HFFc6 (cell line): ENCODE measurements around the gene EGFL6. TPM values are rescaled to one million over a fixed set of nuclear protein-coding genes. Genes with fewer than 3 reads are reported as not detected.
"Not testable (repeated sequence)": the region's sequence is repeated elsewhere in the genome, so short reads cannot be mapped to it uniquely, and the experiment has no call there.

Source experiments
- DNase-seq: peaks from one replicate; pipeline ENCODE4 v3.0.0-alpha.2; 2018
- H3K27ac Mint-ChIP-seq: 2 replicates; pipeline ENCODE4 v1.8.0; 2020; ENCODE audit warnings: mild to moderate bottlenecking, mixed read lengths
- H3K27me3 Mint-ChIP-seq: 2 replicates; pipeline ENCODE4 v1.8.0; 2021; ENCODE audit warnings: mild to moderate bottlenecking, moderate library complexity, mixed read lengths; ENCODE audit not compliant: insufficient read depth
- H3K36me3 Mint-ChIP-seq: 2 replicates; pipeline ENCODE4 v1.8.0; 2021; ENCODE audit warnings: low read depth, mixed read lengths
- H3K4me1 Mint-ChIP-seq: 2 replicates; pipeline ENCODE4 v1.8.0; 2020; ENCODE audit warnings: low read depth, mixed read lengths
- H3K4me3 Mint-ChIP-seq: 2 replicates; pipeline ENCODE4 v1.8.0; 2020; ENCODE audit warnings: mild to moderate bottlenecking, moderate library complexity, mixed read lengths
- H3K9me3 Mint-ChIP-seq: 2 replicates; pipeline ENCODE4 v1.8.0; 2020; ENCODE audit warnings: mild to moderate bottlenecking, mixed read lengths
- total RNA-seq, 6 experiments: library from RNA; stranded (reverse); fragmentation: NEBNext Ultra II Directional; extraction: Animal tissue kit (Norgen Biotek cat#: 25700); gene quantifications; 2 replicates in 1 of 6; 3 replicates in 5 of 6; pipeline ENCODE4 v1.2.3, GENCODE V29; 2021
- TF ChIP-seq, protein P1 (sequence below): fragments of 200-600 bp; sonication (generic); IDR thresholded peaks from 2 replicates; pipeline ENCODE4 v1.5.0; 2021; ENCODE audit warnings: antibody characterized with exemption, mild to moderate bottlenecking

Gene EGFL6
- total RNA-seq, 6 experiments from 2014 or later, result not detected

GRCh38 chrX:13667919-13668318 lies 98.5 kb downstream of the EGFL6 start:
- no peak overlapping the region for H3K27ac Mint-ChIP-seq
- no peak overlapping the region for H3K4me3 Mint-ChIP-seq

GRCh38 chrX:13669246-13669737 lies 99.9 kb downstream of the EGFL6 start:
- Mint-ChIP-seq H3K4me3 (peak overlapping the region; percentile 52), H3K36me3 (no peaks in the 10 kb centered on the region), H3K27ac (peak overlapping the region; percentile 77), H3K27me3 (peaks cover 4% of the 10 kb centered on the region), H3K4me1 (peaks cover 19% of the 10 kb centered on the region), H3K9me3 (no peaks in the 10 kb centered on the region)
- TF ChIP-seq, protein P1, sequence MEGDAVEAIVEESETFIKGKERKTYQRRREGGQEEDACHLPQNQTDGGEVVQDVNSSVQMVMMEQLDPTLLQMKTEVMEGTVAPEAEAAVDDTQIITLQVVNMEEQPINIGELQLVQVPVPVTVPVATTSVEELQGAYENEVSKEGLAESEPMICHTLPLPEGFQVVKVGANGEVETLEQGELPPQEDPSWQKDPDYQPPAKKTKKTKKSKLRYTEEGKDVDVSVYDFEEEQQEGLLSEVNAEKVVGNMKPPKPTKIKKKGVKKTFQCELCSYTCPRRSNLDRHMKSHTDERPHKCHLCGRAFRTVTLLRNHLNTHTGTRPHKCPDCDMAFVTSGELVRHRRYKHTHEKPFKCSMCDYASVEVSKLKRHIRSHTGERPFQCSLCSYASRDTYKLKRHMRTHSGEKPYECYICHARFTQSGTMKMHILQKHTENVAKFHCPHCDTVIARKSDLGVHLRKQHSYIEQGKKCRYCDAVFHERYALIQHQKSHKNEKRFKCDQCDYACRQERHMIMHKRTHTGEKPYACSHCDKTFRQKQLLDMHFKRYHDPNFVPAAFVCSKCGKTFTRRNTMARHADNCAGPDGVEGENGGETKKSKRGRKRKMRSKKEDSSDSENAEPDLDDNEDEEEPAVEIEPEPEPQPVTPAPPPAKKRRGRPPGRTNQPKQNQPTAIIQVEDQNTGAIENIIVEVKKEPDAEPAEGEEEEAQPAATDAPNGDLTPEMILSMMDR, result no peak
- DNase-seq, result peak; percentile 79

More at GRCh38 chrX:13667919-13668318, 98.5 kb downstream of the EGFL6 start:
- peaks cover 4% of the 10 kb centered on the region for H3K27me3 Mint-ChIP-seq
- peaks cover 29% of the 10 kb centered on the region for H3K4me1 Mint-ChIP-seq
- H3K36me3 Mint-ChIP-seq, result peaks cover 1% of the 10 kb centered on the region
- H3K9me3 Mint-ChIP-seq, result no peaks in the 10 kb centered on the region
- TF ChIP-seq, protein P1, result no peak
- no peak for DNase-seq

- H3K4me3 Mint-ChIP-seq, H3K36me3 Mint-ChIP-seq, H3K9me3 Mint-ChIP-seq, DNase-seq, H3K27me3 Mint-ChIP-seq: not testable (repeated sequence)
- peaks cover 16% of the 10 kb centered on the region for H3K4me1 Mint-ChIP-seq
- H3K27ac Mint-ChIP-seq, result peak overlapping the region; percentile 77
Observed at GRCh38 chrX:13669755-13670154, 100.4 kb downstream of the EGFL6 start.

GRCh38 chrX:13670197-13670596 lies 100.8 kb downstream of the EGFL6 start:
- Mint-ChIP-seq H3K27me3 (peaks cover 4% of the 10 kb centered on the region), H3K9me3 (no peaks in the 10 kb centered on the region), H3K4me1 (peaks cover 11% of the 10 kb centered on the region), H3K36me3 (no peaks in the 10 kb centered on the region), H3K4me3 (no peak overlapping the region), H3K27ac (no peak overlapping the region)
- TF ChIP-seq, protein P1, result no peak
- no peak for DNase-seq

DNA sequence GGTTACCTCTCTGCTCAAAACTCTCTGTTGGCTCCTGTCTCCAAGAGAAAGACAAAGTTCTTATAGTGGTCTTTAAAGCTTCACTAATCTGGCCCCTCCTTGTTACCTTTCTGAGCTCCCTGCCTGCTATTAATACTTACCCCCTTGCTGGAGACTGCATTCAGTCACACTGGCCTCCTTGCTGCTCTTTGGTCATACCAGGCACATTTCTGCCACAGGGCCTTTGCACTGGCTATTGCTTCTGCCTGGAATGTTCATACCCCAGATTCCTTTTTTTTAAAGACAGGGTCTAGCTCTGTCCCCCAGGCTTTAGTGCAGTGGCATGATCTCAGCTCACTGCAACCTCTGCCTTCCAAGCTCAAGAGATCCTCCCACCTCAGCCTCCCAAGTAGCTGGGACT lies 103.6 kb downstream of the EGFL6 start:
- Mint-ChIP-seq H3K4me1 (peaks cover 11% of the 10 kb centered on the region), H3K27me3 (peaks cover 4% of the 10 kb centered on the region), H3K4me3 (no peak overlapping the region), H3K36me3 (no peaks in the 10 kb centered on the region), H3K9me3 (no peaks in the 10 kb centered on the region), H3K27ac (no peak overlapping the region)
- DNase-seq, result no peak
- TF ChIP-seq, protein P1, result no peak

DNA sequence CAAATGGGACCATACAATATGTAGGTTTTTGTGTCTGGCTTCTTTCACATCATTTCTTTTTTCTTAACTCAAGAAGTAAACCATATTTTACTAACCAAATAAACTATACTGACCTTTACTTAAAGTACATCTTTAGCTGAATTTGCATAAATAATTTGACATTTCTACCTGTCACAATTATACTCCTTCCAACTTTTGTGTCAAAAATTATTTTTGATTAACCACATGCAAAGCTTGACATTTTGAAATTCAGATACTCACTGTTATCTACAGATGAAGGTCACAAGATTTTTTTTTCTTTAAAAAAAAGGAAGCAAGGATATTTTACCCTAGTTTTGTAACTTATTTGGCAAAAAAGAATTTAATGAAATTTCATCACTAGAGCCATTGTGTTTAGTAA lies 107.5 kb downstream of the EGFL6 start:
- no peaks in the 10 kb centered on the region for H3K4me1 Mint-ChIP-seq
- H3K27me3 Mint-ChIP-seq, result peaks cover 2% of the 10 kb centered on the region; the same call in 1 of the 2 replicates
- no peaks in the 10 kb centered on the region for H3K9me3 Mint-ChIP-seq
- DNase-seq, result no peak
- TF ChIP-seq, protein P1, result no peak
- no peaks in the 10 kb centered on the region for H3K36me3 Mint-ChIP-seq
- H3K27ac Mint-ChIP-seq, result no peak overlapping the region
- H3K4me3 Mint-ChIP-seq, result no peak overlapping the region

GRCh38 chrX:13679700-13680099 lies 110.3 kb downstream of the EGFL6 start:
- H3K36me3 Mint-ChIP-seq, H3K4me3 Mint-ChIP-seq, H3K27me3 Mint-ChIP-seq, DNase-seq, H3K9me3 Mint-ChIP-seq, H3K4me1 Mint-ChIP-seq, H3K27ac Mint-ChIP-seq: not testable (repeated sequence)
